ENCODE measurements around the gene USP34.

The USP34 gene

DNA sequence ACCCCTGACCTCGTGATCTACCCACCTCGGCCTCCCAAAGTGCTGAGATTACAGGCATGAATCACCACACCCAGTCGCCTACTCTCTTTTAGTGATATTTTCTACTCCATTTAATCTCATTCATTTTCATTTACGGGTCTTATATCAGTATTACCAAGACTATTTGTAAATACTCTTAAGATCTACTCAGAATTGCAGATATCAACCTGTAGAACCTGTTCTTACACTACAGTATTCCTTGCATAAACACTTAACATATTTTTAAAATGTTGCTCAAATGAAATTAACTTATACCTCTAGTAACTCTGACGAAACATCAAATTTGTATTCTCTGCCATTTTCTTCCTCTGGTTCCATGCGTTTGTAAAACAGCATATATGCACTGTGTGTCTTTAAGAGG is 229.6 kb downstream of the USP34 start:
- Histone ChIP-seq H3K4me2 (ENCODE audit: low read depth, low read length, poor library complexity, severe bottlenecking) (no peak overlapping the region), H4K20me1 (ENCODE audit: low read depth, low read length) (no peaks in the 10 kb centered on the region; the same call in 1 of the 2 replicates), H3K79me2 (ENCODE audit: insufficient read depth, low read length) (no peaks in the 10 kb centered on the region), H3K27ac (ENCODE audit: low read depth, low read length) (no peak overlapping the region), H3F3A (ENCODE audit: insufficient read depth) (peaks cover 41% of the 10 kb centered on the region; the same call in 1 of the 2 replicates), H3K27me3 (ENCODE audit: low read length) (no peaks in the 10 kb centered on the region), H3K9me3 (ENCODE audit: insufficient read depth, low read length) (no peaks in the 10 kb centered on the region), H3K36me3 (ENCODE audit: low read length) (peaks cover 47% of the 10 kb centered on the region), H2AFZ (ENCODE audit: low read depth, low read length, severe bottlenecking) (no peak overlapping the region), H3K9ac (ENCODE audit: low read length) (no peak overlapping the region), H3K4me3 (ENCODE audit: insufficient read depth, low read length, poor library complexity, severe bottlenecking) (no peak overlapping the region), H3K9me2 (replicated peaks; ENCODE audit: insufficient read depth, low read length) (no peaks in the 10 kb centered on the region)
- no peak for TF ChIP-seq EZH2phosphoT487 (conservative IDR thresholded peaks at IDR 0.05; ENCODE audit: low read length)
- TF ChIP-seq, protein P1, sequence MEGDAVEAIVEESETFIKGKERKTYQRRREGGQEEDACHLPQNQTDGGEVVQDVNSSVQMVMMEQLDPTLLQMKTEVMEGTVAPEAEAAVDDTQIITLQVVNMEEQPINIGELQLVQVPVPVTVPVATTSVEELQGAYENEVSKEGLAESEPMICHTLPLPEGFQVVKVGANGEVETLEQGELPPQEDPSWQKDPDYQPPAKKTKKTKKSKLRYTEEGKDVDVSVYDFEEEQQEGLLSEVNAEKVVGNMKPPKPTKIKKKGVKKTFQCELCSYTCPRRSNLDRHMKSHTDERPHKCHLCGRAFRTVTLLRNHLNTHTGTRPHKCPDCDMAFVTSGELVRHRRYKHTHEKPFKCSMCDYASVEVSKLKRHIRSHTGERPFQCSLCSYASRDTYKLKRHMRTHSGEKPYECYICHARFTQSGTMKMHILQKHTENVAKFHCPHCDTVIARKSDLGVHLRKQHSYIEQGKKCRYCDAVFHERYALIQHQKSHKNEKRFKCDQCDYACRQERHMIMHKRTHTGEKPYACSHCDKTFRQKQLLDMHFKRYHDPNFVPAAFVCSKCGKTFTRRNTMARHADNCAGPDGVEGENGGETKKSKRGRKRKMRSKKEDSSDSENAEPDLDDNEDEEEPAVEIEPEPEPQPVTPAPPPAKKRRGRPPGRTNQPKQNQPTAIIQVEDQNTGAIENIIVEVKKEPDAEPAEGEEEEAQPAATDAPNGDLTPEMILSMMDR (IDR thresholded peaks at IDR 0.05; ENCODE audit: insufficient read depth, low read length, poor library complexity, severe bottlenecking) = no peak

DNA sequence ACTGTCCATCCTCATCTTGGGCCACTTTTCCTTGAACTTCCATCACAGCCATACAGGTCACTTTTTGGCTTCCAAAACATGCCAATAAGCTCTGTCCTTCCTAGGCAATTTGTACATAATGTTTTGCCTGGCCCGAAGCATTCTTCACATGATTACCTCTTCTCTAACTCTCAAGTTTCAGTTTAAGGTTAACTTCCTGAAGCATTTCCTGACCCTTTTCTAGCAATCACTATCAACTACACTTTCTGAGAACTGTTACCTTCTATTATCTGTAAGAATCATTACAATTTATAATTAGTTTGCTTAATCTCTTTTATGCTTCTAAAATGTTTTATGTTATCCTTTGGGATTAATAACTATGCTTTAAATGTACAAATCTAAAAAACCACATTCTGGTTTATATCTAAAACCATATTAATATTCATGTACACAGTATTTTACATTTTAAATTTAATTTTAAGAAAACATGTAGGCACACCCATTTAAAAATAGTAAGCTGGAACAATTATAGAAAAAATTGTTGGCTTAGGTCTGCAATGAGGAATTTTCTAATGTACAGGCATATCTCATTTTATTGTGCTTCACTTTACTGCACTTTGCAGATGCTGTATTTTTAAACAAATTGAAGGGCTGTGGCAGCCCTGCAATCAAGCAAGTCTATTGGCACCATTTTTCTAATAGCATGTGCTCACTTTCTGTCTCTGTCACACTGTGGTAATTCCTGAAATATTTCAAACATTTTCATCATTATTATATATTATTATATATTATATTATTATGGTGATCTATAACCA is 232.5 kb downstream of the USP34 start:
- Histone ChIP-seq H4K20me1 (ENCODE audit: low read depth, low read length) (no peaks in the 10 kb centered on the region; the same call in 1 of the 2 replicates), H3K27ac (ENCODE audit: low read depth, low read length) (no peak overlapping the region), H3K36me3 (ENCODE audit: low read length) (peaks cover 41% of the 10 kb centered on the region), H3K4me3 (ENCODE audit: insufficient read depth, low read length, poor library complexity, severe bottlenecking) (no peak overlapping the region), H2AFZ (ENCODE audit: low read depth, low read length, severe bottlenecking) (no peak overlapping the region), H3K9me3 (ENCODE audit: insufficient read depth, low read length) (no peaks in the 10 kb centered on the region), H3F3A (ENCODE audit: insufficient read depth) (peaks cover 39% of the 10 kb centered on the region; the same call in 1 of the 2 replicates), H3K9ac (ENCODE audit: low read length) (no peak overlapping the region), H3K4me2 (ENCODE audit: low read depth, low read length, poor library complexity, severe bottlenecking) (no peak overlapping the region), H3K79me2 (ENCODE audit: insufficient read depth, low read length) (no peaks in the 10 kb centered on the region), H3K27me3 (ENCODE audit: low read length) (no peaks in the 10 kb centered on the region), H3K9me2 (replicated peaks; ENCODE audit: insufficient read depth, low read length) (no peaks in the 10 kb centered on the region)
- TF ChIP-seq EZH2phosphoT487 (conservative IDR thresholded peaks at IDR 0.05; ENCODE audit: low read length) = no peak
- TF ChIP-seq, protein P1 (IDR thresholded peaks at IDR 0.05; ENCODE audit: insufficient read depth, low read length, poor library complexity, severe bottlenecking) = no peak

DNA sequence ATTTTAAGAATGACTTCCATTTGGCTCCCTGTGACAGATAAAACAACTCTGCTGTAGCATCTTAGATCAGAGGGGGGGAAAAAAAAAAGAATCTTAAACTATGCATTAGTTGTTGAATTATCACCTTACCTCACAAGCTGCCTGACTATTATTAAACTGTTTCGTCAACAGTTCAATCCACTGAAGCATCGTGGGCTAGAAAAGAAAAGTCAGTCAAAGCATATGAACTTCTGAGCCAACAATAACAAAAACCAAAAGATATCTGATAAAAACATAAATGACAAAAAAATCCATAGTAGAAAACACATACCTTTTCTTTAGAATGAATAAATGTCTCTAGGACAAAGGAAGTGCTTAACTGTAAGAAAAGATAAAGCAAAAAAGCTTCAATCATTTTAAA is 235.2 kb downstream of the USP34 start:
- TF ChIP-seq EZH2phosphoT487 (conservative IDR thresholded peaks at IDR 0.05; ENCODE audit: low read length) = no peak
- TF ChIP-seq, protein P1 (IDR thresholded peaks at IDR 0.05; ENCODE audit: insufficient read depth, low read length, poor library complexity, severe bottlenecking) = no peak
- H3K36me3 ChIP-seq (ENCODE audit: low read length) = peaks cover 51% of the 10 kb centered on the region

More for the DNA sequence above, 235.2 kb downstream of the USP34 start:
- no peak overlapping the region for H3K9ac ChIP-seq (ENCODE audit: low read length)
- H2AFZ ChIP-seq (ENCODE audit: low read depth, low read length, severe bottlenecking) = no peak overlapping the region
- no peak overlapping the region for H3K27ac ChIP-seq (ENCODE audit: low read depth, low read length)
- no peak overlapping the region for H3K4me3 ChIP-seq (ENCODE audit: insufficient read depth, low read length, poor library complexity, severe bottlenecking)
- no peaks in the 10 kb centered on the region; the same call in 1 of the 2 replicates for H4K20me1 ChIP-seq (ENCODE audit: low read depth, low read length)
- peaks cover 35% of the 10 kb centered on the region; the same call in 1 of the 2 replicates for H3F3A ChIP-seq (ENCODE audit: insufficient read depth)
- H3K79me2 ChIP-seq (ENCODE audit: insufficient read depth, low read length) = no peaks in the 10 kb centered on the region
- H3K4me2 ChIP-seq (ENCODE audit: low read depth, low read length, poor library complexity, severe bottlenecking) = no peak overlapping the region
- H3K27me3 ChIP-seq (ENCODE audit: low read length) = no peaks in the 10 kb centered on the region
- no peaks in the 10 kb centered on the region for H3K9me2 ChIP-seq (replicated peaks; ENCODE audit: insufficient read depth, low read length)
- no peaks in the 10 kb centered on the region for H3K9me3 ChIP-seq (ENCODE audit: insufficient read depth, low read length)

Data from SU-DHL-6 (cell line).